Measurements from ENCODE around the gene PLD1.

DNA sequence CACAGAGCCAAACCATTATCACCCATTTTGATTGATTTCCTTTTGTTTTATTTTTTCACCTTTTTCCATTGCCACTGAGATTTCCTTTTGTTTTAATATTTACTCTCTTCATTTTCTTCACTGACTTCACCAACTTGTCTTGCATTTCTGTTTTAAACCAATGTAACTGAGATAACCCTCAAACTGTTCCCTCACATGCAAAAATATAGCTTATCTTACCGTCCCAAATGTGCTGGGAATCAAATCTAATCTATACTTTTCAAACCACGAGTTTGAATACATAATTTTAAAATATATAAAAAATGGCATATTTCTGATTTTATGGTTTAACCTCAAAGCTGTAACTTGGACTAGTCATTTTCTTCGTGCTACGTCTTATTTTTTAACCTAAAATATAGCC lies 143.8 kb downstream of the PLD1 start:
- TF ChIP-seq, protein P1, sequence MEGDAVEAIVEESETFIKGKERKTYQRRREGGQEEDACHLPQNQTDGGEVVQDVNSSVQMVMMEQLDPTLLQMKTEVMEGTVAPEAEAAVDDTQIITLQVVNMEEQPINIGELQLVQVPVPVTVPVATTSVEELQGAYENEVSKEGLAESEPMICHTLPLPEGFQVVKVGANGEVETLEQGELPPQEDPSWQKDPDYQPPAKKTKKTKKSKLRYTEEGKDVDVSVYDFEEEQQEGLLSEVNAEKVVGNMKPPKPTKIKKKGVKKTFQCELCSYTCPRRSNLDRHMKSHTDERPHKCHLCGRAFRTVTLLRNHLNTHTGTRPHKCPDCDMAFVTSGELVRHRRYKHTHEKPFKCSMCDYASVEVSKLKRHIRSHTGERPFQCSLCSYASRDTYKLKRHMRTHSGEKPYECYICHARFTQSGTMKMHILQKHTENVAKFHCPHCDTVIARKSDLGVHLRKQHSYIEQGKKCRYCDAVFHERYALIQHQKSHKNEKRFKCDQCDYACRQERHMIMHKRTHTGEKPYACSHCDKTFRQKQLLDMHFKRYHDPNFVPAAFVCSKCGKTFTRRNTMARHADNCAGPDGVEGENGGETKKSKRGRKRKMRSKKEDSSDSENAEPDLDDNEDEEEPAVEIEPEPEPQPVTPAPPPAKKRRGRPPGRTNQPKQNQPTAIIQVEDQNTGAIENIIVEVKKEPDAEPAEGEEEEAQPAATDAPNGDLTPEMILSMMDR (IDR thresholded peaks at IDR 0.05; ENCODE audit: low read depth, low read length, poor library complexity, severe bottlenecking), result no peak
- no peak for TF ChIP-seq EZH2phosphoT487 (IDR thresholded peaks at IDR 0.05; ENCODE audit: borderline replicate concordance, low read length)
